ENCODE data around the gene MPI.

The MPI gene

GRCh38 chr15:74895830-74896229 is 6.0 kb downstream of the MPI start:
- TF ChIP-seq CTCF (conservative IDR thresholded peaks at IDR 0.05) = no peak
- no peak overlapping the region for H3K27ac ChIP-seq

- H3K27ac ChIP-seq = no peak overlapping the region
- no peak for TF ChIP-seq CTCF (conservative IDR thresholded peaks at IDR 0.05)
Measured at GRCh38 chr15:74896316-74896715, 6.5 kb downstream of the MPI start.

- no peak for TF ChIP-seq CTCF (conservative IDR thresholded peaks at IDR 0.05)
- no peak overlapping the region for H3K27ac ChIP-seq
Measured at GRCh38 chr15:74897300-74897701, 7.5 kb downstream of the MPI start.

- TF ChIP-seq CTCF (conservative IDR thresholded peaks at IDR 0.05) = peak; percentile 100
- H3K27ac ChIP-seq = peak overlapping the region; percentile 98
Measured at GRCh38 chr15:74901612-74902063, 11.8 kb downstream of the MPI start.

GRCh38 chr15:74902295-74903075 is 12.6 kb downstream of the MPI start:
- H3K27ac ChIP-seq = peak overlapping the region; percentile 98

GRCh38 chr15:74903676-74904075 is 13.8 kb downstream of the MPI start:
- peak overlapping the region; percentile 98 for H3K27ac ChIP-seq
- TF ChIP-seq CTCF (conservative IDR thresholded peaks at IDR 0.05) = no peak

More at GRCh38 chr15:74902295-74903075, 12.6 kb downstream of the MPI start:
- TF ChIP-seq CTCF (conservative IDR thresholded peaks at IDR 0.05) = no peak

GRCh38 chr15:74904190-74904805 is 14.5 kb downstream of the MPI start:
- TF ChIP-seq CTCF (conservative IDR thresholded peaks at IDR 0.05) = no peak

More at GRCh38 chr15:74904190-74904805, 14.5 kb downstream of the MPI start:
- peak overlapping the region; percentile 98 for H3K27ac ChIP-seq
